NCI-H2171 treated with DMSO at 0.1 percent for 48 hours (cell line): Measurements from ENCODE around the gene DMRT2.

Experiments used
- DNase-seq: peaks from one replicate; lab custom pipeline; 2025; lab: John Stamatoyannopoulos, UW

The DMRT2 gene

DNA sequence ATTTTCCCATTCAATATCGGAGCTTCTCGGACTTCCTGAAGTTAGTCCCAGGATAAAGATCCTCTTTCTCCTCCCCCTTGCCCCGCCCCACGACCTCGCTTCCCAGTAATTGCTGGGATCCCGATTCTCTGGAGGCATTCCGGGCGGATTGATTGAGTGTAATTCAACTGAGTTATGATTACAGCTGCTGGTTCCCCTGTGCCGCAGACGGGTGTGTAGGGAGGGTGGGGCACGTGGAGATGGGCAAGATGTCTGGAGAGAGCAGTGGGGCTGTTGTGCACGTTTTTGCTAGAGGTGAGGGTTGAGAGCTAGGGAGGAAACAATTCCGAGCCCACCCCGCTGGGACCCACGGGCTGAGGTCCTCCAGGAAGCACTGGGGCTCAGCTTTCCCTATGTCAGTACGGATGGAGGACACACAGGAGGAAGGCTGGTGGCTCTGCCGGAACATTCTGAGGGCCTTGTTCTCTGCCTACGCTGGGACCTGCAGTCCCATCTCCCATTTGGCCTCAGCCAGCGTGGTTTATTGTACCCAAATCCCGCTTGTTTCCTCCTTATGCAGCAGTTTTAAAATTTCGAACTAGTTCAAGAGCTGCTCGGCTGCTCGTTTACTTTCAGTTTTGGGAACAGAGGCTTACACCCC, 2.4 kb upstream of the DMRT2 start:
- DNase-seq, result no peak

DNA sequence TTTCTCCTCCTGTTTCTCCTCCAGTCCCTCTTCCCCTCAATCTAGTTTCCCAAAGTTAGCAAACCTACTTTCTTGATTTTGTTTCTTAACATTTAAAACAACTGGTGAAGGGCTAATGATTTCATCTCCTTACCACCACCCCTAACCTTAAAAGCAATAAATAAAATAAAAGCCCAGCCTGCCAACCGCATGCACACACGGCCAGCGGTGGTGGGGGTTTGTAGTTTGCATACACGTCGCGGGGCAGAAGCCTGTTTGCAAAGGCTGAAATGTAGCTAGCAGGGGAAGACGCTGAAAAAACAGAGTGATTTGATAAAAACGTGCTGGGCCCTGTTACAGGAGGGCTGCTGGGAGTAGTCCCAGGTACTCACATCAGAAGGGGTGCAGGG, 1.9 kb upstream of the DMRT2 start:
- no peak for DNase-seq

DNA sequence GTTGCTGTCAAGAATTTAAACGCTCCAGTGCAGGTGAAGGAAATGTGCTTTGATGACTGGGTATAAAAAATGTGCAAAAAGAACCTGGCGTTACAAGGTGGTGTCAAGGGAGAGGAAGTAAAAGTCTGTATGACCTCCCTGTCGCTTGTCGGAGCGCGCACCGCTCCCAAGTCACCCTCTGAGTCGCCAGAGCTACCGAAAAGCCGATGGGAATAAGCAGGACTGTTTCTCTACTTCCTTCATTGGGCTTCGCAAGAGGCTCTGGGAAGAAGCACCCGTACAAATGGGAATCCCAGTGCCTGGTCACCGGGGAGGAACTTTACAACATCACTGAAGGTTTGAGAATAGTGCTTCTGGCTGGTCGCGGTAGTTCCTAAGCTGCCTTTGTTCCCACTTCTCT, 1.3 kb upstream of the DMRT2 start:
- DNase-seq, result no peak

DNA sequence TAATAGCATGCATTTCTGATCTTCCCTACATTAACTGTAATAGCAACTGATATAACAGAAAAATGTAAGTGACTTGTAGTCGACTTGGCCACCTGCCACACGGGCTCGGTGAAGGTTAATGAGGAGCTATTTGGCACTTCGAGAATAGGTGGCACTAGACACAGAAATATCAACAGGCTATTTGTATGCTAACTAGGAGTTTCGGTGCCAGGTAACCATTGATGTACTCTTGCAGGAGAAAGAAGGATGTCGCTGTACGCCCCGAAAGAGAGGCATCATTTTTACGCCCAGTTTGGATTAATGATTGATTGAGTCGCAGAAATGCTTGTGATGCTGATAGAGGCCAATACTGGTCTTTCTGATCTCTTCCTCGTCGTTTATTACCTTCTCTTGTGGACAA, 516 bp upstream of the DMRT2 start:
- DNase-seq, result peak; percentile 79

DNA sequence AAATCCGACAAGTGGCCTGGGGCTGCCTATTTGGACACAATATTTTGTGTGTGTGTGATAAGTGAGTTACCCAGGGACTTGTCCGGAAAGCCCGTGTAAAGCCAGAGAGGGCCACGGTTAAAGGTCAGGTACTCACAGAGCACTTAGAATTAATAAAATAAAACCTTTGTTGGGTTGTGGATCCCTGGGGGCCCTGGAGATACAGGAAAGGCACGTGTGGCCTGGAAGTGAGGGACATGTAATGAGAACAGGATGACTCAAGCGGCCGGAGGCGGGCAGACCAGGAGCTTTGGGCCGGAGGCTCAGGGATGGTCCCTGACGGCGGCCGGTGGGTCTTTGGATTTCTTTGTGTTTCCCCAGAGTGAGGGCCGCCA, 1.0 kb downstream of the DMRT2 start:
- DNase-seq, result peak; percentile 21

DNA sequence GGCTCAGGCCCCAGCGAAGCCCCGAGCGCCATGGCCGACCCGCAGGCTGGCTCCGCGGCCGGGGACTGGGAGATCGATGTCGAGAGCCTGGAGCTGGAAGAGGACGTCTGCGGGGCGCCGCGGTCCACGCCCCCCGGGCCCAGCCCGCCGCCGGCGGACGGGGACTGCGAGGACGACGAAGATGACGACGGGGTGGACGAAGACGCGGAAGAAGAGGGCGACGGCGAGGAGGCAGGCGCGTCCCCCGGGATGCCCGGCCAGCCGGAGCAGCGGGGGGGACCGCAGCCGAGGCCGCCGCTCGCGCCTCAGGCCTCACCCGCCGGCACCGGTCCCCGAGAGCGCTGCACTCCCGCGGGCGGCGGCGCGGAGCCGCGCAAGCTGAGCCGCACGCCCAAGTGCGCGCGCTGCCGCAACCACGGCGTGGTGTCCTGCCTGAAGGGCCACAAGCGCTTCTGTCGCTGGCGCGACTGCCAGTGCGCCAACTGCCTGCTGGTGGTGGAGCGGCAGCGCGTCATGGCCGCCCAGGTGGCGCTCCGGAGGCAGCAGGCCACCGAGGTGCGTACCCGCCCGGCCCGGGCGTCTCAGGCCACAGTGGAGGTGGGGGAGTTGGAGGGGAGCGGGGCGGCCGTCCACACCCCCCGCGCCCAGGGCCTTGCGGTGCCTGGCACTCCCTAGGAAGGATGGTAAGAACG, 1.6 kb downstream of the DMRT2 start:
- peak; percentile 73 for DNase-seq

DNA sequence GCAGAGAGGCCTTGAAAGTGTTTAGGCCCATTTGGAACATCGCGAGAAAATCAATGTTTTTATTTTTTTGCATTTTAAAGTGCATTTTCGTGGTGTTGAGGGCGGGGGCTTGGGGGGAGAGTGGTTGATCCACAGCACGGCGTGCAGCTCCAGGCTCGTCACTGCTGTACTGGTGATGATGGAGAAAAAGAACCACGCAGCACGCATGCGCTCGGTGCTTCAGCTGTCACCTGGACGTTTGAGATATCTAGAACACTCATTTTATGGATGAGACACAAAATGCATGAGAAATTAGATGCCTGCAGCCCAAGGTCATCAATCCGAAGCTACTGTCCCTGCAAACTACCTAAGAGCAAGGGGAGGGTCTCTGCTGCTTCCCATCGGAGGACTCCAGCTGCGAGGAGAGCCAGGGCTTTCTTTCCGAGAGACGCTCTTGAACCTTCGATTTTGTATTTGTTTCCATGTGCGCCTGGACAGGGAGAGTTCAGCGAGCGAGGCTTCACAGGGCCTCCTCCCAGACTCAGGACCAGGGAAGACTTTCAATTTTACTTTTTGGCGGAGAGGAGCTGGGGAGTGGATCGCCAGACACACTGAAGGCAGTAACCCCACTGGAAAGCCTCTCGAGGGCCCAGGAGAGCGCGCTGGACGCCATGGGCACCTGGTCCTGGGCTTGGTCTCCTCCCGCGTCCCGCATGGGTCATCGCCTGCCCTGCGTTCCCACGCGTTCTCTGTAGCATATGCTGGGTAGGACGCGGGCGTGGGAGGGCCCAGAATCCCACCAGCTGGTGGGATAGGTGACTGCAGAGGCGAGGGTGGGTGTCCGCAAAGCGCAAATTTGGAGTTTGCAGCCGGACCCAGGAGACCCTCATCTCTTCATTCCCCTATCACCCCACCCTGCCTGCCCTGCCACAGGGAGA, 2.5 kb downstream of the DMRT2 start:
- DNase-seq, result no peak

DNA sequence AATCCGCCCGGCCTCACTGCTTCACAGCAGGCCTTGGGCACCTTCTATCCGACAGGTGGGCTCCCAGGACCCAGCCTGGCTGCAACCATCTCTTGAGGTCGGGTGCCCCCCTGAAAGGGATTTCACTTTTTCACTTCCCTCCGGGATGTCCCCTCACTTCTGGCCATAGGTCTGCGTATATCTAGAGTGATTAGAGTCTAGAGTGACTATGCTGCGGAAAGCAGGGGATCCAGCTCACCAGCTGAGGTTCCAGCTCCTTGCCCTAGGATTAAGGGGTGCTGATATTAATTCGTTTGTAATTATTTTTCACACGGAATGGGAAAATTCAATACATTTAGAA, 3.1 kb downstream of the DMRT2 start:
- no peak for DNase-seq

DNA sequence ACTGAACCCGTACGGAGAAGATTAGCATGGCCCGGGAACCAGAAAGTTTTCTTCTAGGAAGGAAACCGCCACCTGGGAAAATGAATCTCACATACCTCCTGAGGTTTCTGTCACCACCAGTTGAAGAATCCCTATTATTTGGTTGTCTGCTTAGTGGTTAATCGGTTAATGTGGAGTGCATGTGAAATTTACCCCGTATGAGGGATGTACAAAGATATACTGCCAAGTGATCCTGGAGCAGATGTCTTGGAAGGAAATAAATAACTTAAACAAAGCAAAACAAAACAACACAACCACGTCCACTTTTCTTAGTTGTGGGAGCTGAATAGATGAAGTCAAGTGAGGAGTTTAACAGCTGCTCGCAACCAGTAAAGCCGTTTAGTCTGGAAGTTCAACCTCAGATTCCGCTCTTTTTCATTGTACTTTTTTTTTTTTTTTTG, 3.8 kb downstream of the DMRT2 start:
- DNase-seq, result no peak

DNA sequence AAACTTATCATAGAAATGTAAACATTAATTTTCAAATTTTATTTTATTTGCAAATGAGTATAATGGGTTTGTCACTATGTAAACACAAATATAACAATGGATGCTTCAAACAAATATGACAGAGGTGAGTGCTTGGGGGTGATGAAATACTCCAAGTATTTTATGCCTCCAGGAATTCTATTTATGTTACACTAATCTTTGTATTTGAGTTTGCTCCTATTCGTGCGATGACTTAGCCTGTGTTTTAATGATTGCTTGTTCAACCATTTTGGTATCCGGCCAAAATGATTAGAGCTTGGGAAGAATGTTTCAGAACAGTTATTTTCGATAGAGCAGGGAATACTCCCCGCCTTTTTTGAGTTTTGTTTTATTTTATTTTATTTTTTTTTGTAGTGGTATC, 5.0 kb downstream of the DMRT2 start:
- no peak for DNase-seq

DNA sequence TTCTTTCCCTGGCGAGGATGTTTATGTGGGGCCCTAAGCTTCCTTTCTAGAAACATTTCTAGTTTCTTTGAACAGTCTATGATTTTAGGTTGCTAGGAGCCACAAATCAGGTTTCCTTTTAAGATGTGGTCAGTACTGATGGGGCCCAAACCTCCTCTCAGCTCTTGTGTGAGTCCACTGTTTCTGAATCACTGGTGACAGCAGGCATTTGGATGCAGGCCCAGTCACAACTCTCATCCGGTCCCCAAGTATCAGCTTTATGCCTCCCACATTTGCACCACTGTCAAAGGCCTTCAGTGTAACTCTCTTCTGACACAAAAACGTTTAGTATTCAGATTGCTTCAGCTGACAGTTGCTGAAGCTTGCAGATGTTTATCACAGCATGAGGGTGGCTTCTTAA, 7.8 kb downstream of the DMRT2 start:
- no peak for DNase-seq

DNA sequence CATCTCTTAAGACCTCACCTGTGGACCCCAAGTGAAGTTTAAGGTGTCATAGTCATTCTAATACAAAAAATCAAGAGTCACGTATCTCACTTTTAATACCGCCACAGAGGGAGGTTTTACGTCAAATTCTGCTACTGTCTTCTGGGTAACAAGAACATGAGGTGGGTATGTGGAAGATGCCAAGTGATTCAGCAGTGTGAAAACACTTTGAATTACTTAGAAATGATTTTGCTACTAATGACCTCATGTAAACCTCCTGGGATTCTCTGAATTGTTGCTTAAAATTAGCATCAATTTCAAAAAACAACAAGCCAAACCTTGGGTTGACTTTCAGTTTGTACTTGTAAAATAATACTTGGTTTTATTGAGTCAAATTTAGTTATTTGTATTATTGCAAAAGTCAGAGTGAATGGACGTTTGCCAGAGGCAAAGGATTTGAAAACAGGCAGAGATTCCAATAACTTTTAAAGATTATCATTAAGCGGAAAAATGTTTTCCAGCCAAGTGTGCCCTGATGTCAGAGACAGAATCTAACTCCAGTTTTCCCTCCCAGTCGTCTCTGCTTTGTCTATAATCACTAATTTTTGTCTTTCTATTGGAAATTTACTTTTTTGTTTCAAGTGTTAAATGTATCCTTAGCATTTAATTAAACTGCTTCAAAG, 8.8 kb downstream of the DMRT2 start:
- DNase-seq, result no peak

DNA sequence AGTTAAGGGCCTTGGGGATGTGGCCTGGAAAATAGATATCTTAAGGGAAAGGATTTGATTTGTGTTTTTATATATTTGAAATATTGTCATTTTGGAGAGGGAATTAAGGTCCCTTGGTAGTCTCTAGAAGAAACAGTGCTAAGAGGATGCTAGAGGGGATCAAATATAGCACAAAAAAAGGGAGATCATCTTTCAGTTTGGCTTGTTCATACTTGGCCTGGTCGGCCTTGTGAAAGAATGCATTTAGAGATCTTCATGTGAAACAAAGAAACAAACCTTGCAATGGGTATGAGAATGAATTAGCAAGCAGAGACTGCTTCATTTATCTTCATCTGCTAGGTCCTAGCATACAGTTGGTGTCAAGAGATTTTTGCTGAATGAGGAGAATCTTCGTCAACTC, 15.0 kb downstream of the DMRT2 start:
- no peak for DNase-seq

DNA sequence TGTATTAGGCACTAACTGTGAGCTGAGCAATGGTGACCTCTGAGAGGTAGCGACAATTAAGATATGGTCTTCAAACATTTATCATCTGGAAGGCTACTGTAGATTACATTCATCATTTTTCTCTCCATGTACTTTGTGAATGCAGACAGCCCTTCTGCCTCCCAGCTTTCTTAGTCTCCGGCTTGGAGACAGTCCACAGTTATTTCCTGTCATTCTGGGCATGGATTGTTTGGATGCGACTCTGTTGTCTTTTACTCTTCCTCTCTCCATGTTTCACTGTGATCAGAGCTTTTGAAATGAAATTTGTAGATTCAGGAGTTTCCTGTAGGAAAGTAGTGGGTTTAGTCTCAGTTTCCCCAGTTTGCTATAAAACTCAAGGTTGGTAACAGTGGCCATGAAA, 20.5 kb downstream of the DMRT2 start:
- DNase-seq, result no peak

DNA sequence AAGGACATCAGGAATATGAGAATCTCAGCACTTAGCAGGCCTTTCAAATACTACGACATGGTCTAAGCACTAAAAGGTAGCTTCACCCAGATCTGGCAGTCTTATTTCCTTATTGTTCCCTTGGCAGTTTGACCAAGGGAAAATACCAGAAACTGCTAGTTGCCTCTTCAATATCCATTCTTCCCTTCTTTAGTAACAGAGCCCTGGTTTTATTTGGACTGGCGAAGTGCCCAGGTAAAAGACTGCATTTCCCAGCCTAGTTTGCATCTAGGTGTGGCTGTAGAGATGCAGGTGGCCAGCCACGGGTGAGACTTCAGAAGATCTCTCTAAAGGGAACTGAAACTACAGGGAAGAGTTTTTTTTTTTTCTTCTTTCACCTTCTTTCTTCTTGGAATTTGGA, 21.6 kb downstream of the DMRT2 start:
- DNase-seq, result no peak

DNA sequence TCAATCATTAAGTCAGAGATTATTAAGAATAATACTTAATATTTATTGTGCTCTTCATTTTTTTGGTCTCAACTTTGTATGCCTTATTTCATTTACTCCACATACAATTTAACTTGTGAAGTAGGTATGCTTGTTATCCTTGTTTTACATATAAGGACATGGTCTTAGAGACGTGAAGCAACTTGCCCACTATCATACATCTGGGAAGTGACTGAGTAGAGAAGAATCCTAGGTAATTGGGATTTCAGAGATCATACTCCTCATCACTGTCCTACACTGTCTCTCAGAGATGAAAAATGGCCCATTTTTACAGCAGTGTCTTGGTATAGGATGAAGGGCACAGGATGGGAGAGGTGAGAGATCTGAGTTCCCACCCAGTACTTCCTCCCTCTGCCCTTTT, 23.3 kb downstream of the DMRT2 start:
- no peak for DNase-seq

DNA sequence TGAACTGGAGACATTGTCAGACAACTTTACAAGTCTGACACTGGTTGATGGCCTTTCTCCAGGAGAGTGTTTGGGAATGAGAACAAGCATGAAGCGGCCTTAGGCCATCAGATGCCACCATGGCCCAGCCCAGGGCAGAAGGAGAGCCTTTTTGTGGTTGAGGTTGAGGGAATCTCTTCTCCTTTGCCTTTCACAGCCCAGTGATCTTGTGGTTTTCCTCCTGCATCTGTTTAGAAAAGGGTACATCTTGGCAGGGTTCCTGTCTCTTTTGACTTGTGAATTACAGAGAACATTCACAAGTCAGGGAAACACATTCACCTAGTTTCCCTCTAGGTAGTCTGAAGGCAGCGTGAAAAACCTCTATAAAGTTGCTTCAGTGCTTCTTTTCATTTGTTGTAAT, 27.5 kb downstream of the DMRT2 start:
- DNase-seq, result no peak

DNA sequence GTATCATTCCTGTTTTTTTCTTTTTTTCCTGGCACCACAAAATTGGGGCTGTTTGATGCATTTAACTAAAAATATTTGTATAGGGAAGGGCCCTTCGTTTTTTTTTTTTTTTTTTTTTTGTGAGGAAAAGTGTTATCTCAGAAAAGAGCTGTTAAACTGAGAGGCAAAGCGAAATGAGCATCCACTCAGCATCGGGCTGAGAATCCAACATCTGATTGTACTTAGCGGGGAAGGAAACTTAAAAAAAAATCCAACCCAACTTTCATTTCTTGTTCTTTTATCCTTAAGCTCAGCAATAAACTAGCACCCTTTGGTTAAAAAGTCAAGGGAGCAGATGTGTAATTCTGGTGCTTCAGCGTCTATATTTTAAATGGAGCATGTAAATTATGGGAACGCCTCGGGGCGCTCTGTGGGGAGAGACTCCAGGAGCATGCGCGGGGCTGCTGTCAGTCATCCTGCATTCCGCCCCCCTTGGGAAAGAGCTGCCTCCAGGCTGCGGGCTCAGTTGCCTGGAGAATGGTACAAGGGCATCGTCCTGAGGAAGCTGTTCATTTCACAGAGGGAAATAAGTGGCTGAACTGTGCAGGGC, 33.3 kb downstream of the DMRT2 start:
- peak; percentile 88 for DNase-seq

DNA sequence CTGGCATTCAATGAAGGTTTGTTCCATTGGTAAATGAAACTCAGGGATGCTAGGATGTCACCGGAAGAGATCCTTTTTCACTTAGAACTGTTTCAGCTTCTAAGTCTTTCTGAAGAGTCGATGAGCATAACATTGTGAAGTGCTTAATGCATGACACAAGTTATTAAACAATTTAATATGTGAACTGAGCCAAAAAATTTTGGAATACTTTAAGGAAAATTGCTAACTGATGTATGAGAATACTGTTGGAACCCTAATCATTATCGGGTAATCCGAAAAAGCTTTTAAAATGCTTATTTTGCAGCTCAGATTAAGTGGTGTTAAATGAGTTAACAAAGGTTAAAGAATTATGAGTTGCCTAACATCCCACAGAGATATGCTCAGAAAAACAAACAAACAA, 34.9 kb downstream of the DMRT2 start:
- DNase-seq, result no peak

DNA sequence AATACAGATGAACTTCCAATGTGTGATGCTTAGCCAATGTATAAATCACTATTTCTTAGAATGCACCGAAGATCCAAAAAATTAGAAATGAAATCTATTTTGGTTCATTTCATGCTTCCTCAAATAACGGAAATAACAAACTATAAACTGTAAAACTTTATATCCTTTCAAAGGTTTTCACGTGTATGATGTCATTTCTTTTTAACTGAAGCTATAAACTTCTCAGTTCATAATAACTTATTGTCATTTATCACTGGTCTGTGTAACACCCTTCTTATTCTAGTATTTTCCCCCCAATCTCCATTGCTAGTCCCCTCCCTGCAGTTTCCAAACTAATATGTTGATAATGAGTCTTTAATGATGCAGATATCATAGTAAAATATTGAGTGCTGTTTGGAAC, 36.4 kb downstream of the DMRT2 start:
- no peak for DNase-seq

DNA sequence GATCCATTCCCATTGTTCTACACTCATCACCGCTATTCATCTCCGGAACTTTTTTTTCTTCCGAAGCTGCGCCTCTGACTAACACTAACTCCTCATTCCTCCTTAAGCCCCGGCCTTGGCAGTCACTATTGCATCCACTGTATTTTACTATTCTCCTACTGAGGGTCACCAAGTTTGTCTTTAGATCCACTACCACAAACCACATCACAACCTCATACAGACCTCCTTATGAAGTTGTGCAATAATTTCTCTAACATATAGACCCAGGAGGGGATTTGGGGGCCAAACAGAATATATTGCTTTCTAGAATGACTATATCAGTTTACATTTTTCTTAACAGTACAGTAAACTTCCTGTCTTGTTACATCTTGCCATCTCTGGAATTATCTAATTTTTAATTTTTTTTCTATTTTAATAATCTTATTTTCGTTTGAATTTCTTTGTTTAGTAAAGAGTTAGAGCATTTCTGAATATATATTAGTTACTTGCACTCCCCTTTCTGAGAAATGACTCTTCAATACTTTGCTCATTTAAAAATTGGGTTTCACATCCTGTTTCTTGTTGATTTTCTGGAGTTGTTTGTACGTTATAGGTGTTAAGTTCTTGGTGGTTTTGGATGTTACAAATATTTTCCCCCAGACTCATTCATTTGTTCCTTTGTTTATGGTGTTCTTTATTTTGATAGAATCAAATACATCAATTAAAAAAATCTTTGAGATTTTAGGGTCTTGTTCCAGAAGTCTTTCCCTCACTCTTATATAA, 37.1 kb downstream of the DMRT2 start:
- no peak for DNase-seq

DNA sequence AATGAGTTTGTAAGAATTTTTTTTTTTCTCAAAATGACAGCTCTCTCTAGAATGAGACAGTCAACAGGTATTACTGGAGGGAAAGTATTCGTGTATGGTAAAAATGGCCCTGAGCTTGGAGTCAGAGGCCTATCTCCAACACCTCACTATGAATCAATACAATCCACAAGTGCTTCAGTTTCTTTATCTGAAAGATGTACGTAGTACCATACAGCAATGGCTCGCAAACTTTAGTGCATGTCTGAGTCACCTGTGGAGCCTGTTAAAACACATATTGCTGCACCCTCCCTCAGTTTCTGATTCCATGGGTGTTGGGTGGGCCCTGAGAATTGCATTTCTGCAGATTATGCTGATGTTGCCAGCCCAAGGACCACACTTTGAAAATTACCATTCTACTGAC, 44.6 kb downstream of the DMRT2 start:
- no peak for DNase-seq
